ENCODE measurements around the gene EFNA5.

Gene EFNA5

DNA sequence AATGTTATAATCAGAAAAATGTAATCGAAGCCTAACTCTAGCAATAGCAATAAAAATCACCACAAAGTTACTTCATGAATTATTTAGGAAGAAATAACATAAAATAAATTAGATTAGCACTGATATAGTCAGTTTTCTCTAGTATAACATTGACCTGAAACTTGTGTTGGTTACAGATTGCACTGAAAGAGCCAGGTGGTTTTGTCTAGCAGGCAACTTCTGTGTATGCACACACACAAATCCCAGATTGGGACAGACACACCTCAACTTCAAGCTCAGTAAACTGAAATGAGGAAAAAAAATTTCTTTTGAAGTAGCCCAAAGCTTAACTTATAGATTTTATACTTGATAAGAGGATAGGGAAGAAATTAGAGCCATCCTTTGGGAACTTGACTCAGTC, 129.3 kb downstream of the EFNA5 start:
- no peak for DNase-seq

- no peak for DNase-seq
Observed at GRCh38 chr5:107539726-107540330, 130.9 kb downstream of the EFNA5 start.

- no peak for DNase-seq
Observed at GRCh38 chr5:107538805-107539445, 131.8 kb downstream of the EFNA5 start.

GRCh38 chr5:107538331-107538730, 132.4 kb downstream of the EFNA5 start:
- DNase-seq, result no peak

DNA sequence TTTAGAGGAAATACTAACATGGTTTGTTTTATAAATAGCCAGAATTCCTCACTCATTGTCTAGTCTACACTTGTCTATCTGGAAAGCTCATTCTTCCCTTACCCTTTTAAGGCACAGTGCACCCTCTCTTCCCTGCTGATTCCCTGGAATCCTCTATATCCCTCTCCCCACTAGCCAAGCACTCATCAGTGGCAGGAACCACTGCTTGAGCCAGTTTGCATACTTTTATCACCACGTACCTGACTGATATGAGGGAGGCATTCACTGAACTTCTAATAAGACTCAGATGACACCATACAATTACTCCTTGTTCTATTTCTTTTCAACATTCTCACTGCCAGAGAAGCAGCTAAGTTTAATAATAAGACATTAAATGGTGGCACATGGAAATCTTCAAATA, 134.9 kb downstream of the EFNA5 start:
- DNase-seq, result no peak

DNA sequence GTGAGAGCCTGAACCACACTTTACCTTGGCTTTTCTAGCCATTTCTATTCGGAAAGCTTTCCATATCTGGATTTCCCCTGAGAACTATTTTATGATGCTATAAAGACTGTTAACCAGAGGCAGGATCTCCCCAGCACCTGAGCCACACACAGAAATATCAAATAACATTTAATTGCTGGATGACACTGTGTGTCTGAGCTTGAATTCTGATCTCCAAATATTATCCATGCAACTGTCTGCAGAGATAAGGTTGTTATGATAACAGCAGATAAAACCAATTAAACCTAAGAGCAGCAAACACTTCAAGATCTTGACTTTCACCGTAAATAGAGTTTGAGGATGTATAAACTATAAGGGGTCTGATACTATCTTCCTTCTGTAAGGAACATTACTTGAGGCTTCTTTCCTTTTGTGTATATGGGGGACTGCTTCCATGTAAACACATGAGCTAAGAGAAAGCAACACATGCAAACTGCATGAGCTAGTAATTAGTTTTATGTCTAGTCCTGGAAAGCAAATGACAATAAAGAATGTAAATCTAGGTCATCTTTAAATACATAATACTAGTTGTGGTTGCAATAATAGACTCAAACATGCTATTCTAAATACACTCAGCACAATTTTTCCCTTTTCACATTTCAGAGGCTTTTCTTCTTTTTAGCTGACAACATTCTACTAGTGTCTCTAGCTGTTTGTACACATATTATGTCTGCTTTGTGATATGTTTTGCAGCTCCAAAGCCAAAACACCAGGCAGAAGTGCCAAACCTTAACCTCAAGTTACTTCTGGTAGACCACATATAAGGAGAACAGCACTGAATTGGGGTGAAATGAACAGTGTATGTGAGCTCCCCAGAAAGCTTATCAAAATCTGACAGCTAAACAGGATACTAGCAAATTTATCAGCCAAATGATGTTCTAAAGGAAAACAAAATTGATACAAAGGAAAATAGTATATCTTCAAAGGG, 136.5 kb downstream of the EFNA5 start:
- DNase-seq, result no peak

DNA sequence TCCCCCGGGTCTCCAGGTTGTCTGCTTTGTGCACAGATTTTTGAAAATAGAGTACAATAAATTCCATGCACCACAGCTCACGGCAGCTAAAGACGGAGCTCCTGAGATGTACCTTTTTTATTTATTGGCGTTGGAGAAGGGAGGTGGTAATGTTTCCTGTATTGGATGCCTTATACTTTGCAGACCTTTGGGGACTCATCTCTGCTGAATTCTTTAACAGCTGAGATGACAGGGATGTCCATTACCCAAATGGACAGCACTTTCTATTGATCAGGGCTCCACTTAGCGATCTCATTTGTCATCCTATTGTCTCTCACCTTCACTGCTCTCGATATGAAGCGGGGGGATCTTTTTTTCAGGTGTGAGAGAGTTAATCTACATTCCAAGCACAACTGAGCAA, 137.8 kb downstream of the EFNA5 start:
- no peak for DNase-seq

DNA sequence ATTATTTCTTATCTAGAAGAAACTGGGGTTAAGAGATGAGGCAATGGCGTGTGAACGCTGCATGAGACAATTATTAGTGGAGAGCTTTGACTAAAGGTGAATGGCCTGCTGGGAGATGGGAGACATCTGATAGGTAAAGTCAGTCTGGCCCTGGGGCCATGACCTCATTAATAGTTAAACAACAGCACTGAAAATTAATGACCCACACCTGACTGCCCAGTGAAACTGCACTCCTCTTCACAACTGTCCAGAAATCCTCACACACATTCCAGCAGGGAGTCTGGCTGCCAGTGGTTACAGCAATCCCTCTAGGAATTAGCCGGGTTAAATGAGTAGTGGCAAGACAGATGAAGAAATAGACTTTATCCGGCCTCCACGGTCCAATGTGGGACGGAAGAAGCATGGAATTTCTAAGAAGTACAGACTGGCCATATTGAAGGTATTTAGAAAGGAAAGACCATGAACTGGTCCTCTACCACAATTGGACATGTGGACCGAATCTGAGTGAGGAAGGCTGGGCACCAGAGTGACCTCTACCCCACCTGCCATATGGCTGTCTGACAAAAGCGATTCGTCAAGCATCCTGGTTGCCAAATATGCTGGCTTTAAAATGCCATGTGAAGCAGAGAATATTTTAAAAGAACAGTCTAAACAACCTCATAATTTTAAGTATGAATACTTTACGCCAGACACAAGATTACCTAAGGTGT, 138.4 kb downstream of the EFNA5 start:
- no peak for DNase-seq

DNA sequence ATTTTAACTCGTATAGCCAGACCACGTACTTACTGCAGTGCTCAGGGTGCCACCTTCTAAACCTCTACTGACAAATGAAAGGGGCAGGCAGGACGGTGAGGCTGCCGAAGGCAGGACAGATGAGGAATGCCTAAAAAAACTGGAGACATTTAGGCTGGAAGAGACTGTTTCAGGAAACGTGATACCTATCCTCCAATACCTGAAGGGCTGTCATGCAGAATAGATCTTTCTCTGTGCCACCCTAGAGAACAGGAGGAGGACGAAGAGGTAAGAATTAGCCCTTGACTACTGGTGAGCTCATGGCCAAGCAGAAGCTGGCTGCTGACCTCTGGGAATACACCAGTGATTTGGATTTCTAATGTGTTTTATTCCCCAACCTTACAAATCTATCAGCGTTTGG, 139.4 kb downstream of the EFNA5 start:
- no peak for DNase-seq

DNA sequence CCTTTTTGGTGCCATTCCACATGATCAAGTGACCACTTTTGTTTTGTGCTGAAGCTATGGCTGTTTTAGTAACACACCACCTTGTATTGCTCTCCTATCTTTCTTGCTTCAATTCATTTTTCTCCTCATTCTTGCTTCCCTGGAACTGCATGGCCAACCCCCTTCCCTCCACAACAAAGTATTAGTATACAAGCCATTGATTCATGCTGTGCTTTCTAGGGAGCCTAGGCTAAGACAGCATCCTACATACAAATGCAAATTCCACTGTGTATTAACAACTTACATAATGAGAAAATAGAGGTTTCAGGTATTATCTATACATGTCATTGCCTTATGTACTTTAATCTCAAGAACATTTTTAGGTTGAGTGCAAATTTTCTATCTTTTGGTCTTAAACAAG, 141.1 kb downstream of the EFNA5 start:
- no peak for DNase-seq

DNA sequence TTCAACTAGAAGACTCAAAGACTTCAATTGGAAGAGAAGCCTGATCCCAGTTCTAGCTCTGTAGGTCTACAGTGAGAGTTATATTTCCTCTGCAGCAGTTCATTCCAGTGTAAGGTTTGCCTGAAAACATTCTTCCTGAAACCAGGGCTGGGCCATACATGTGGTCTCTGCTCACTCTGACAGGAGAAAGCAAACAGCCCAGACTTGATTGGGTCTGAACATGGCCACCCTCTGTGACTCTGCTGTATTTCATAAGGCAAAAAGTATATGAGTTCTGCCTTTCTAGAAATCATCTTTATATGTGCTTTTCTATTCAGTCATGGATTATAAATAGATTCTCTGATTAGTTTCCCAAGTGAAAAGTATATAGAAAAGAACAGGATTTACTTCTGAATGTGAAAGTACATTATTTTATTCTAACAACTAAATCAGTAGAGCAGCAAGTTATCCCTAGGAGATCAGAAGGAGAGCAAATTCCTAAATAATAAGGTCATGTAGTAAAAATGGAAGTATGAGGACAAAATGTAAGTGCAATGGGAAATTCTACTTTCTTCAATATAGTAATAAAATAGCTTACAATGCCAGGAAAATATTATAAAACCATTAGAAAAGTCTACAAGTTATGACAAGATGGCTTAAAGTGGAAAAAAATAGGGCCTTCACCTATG, 144.3 kb downstream of the EFNA5 start:
- DNase-seq, result no peak

GRCh38 chr5:107524111-107524510, 146.6 kb downstream of the EFNA5 start:
- no peak for DNase-seq

DNA sequence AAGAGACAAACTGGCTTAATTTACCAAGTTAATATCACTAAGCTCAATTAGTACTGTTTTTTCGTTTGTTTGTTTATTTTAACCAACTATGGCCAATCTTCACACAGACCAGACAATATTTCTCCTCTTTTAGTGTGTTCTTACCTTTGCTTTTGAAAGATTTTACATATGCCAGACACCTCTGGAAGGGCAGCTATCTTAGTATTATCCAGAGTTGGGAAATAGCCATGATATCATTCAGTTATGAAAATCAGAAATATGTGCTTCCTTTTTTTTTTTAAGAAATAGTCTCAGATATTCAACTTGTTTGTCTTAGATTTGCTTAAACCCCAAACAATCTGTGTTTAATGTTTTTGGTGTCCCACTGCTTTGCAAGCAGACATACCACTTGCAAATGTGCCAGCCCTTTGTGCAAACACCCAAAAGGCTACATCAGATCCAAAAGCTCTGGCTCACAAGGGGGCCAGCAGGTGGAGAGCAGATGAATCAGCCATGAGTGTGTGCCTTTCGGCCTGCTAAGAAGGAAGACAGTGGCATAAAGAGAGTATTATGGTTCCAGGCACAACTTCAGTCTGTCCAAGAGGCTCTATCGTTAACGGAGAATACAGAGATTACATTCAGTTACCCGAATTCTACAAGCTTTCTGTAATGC, 147.6 kb downstream of the EFNA5 start:
- DNase-seq, result no peak

- no peak for DNase-seq
Observed at GRCh38 chr5:107522456-107522855, 148.3 kb downstream of the EFNA5 start.

- no peak for DNase-seq
Observed at GRCh38 chr5:107519900-107520354, 150.8 kb downstream of the EFNA5 start.

GRCh38 chr5:107518616-107519015, 152.1 kb downstream of the EFNA5 start:
- no peak for DNase-seq

DNA sequence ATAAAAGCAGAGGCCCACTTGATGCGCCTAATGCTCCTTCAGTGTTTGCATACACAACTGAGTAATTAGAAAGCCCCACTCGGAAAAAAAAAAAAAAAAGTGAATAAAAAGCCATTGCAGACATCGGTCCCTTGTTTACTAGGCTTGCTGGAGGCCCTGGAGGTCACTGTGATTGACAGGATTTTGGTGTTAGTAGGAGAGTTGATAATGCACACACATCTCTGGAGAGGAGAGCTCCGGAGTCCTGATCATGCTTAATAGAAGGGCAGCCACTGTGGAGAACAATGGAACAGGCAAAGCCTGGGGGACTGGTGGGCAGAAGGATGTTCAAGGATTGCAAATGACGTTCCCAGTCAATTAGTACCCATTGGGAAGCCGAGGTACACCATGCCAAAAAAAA, 152.5 kb downstream of the EFNA5 start:
- DNase-seq, result no peak

GRCh38 chr5:107517185-107518033, 153.3 kb downstream of the EFNA5 start:
- no peak for DNase-seq

DNA sequence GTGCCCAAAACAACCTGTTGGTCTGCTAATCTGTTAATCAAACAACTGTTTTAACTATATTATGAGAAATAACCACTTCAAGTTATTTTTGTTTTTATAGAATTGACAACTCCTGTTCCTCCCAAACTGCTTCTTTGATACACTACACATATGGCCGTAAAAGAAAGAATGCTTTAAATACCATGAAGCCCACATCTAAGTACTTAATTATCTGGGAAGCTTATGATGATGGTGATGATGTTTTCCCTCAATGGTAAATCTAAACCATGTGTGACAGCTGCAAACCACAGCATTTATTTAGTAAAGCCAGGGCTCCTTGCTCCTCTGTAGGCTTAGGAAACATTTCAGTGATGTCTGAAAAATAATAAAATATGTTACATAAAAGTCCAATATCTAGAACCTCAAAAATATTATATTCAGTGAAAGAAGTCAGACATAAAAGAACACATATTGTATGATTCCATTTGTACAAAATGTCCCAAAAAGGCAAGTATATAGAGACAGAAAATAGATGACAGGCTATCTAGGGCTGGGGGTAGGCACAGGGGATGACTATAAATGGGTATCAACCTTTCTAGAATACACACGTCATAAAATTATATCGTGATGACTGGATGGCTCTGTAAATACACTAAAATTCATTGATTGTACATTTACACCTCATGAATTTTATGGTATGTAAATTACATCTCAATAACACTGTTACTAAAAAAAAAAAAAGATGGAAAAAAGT, 154.1 kb downstream of the EFNA5 start:
- DNase-seq, result no peak

- no peak for DNase-seq
Observed at GRCh38 chr5:107515521-107516080, 155.1 kb downstream of the EFNA5 start.

Data from effector CD8-positive, alpha-beta T cell (primary cell).